Right atrium auricular region (tissue), 2 donors: ENCODE data around the gene NFXL1. TPM values are rescaled to one million over a fixed set of nuclear protein-coding genes. Genes with fewer than 3 reads are reported as not detected.

Experiments used
- DNase-seq: peaks from one replicate; pipeline ENCODE4 v3.0.0-alpha.2; 2019; ENCODE audit warnings: low spot score
- H3K27ac ChIP-seq, 2 donors: fragments of 200-600 bp; sonication (generic); 1 replicate in 1 of 2; 2 replicates in 1 of 2; pipeline ENCODE4 v1.5.1; 2016 to 2019
- H3K27me3 ChIP-seq, 2 donors: fragments of 200-600 bp; sonication (generic); one replicate each; pipeline versions ENCODE4 v1.5.1 to v1.6.0; 2017 to 2019
- H3K36me3 ChIP-seq: fragments of 200-600 bp; sonication (generic); one replicate; pipeline ENCODE4 v1.5.1; 2016
- H3K4me1 ChIP-seq, 2 donors: fragments of 200-600 bp; sonication (generic); one replicate each; pipeline versions ENCODE4 v1.5.1 to v1.6.0; 2017 to 2019
- H3K4me3 ChIP-seq, 2 donors: fragments of 200-600 bp; sonication (generic); 1 replicate in 1 of 2; 2 replicates in 1 of 2; pipeline ENCODE4 v1.5.1; 2017 to 2019; ENCODE audit warnings: mild to moderate bottlenecking in 1 of 2, moderate library complexity in 1 of 2
- H3K9me3 ChIP-seq, 2 donors: fragments of 200-600 bp; sonication (generic); one replicate each; pipeline ENCODE4 v1.5.1; 2019
- total RNA-seq, 2 donors: library from RNA; depleted of rRNA; stranded (reverse); fragments of >200 nt; gene quantifications; one replicate each; pipeline ENCODE4 v1.1.0, GENCODE V29; 2016
- TF ChIP-seq, protein P1 (sequence below), 2 donors: fragments of 200-600 bp; sonication (generic); IDR thresholded peaks; one replicate each; pipeline ENCODE4 v1.5.1; 2019; ENCODE audit warnings: antibody characterized with exemption in 2 of 2

Gene NFXL1
- total RNA-seq, 2 donors from 2014 or later = 6.2 to 8.3 TPM

DNA sequence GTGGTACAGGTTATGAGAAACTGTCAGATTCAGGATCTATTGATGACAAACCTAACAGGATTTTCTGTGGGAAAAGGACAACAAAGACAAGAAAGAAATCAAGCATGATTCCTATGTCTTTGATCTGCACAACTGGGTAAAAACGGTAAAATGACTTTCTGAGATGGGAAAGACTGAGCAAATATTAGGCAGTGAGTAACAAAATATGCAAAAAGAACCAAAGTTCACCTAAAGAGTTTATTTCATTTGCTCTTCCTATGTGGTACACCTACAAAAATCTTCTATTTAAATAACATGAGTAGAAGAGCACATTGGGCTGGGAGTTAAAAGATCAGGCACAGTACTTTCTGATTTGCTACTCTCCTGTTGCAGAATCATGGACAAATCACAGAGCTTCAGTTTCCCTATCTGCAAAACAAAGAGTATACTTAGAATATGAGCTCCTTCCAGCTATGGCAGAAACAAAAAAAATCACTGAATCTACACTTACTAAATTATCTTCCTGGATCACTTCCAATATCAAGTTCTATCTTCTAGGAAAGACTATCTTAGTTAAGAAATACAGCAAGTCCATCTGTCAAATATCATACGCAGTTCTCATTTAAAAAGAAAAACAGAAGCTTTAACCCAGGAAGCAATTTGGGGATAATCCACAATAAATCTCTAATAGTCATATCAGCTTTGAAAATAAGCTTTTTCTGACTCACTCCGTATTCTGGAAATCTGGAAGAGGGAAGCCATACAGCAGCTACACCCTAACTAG, 37.4 kb downstream of the NFXL1 start:
- DNase-seq = no peak
- Histone ChIP-seq H3K4me1 (no peaks in the 10 kb centered on the region), H3K27ac (no peak overlapping the region), H3K27me3 (no peaks in the 10 kb centered on the region), H3K9me3 (peaks cover 0 to 12% of the 10 kb centered on the region in 2 donors), H3K36me3 (peaks cover 28% of the 10 kb centered on the region), H3K4me3 (no peak overlapping the region)
- TF ChIP-seq, protein P1, sequence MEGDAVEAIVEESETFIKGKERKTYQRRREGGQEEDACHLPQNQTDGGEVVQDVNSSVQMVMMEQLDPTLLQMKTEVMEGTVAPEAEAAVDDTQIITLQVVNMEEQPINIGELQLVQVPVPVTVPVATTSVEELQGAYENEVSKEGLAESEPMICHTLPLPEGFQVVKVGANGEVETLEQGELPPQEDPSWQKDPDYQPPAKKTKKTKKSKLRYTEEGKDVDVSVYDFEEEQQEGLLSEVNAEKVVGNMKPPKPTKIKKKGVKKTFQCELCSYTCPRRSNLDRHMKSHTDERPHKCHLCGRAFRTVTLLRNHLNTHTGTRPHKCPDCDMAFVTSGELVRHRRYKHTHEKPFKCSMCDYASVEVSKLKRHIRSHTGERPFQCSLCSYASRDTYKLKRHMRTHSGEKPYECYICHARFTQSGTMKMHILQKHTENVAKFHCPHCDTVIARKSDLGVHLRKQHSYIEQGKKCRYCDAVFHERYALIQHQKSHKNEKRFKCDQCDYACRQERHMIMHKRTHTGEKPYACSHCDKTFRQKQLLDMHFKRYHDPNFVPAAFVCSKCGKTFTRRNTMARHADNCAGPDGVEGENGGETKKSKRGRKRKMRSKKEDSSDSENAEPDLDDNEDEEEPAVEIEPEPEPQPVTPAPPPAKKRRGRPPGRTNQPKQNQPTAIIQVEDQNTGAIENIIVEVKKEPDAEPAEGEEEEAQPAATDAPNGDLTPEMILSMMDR (IDR thresholded peaks at IDR 0.05) = no peak

DNA sequence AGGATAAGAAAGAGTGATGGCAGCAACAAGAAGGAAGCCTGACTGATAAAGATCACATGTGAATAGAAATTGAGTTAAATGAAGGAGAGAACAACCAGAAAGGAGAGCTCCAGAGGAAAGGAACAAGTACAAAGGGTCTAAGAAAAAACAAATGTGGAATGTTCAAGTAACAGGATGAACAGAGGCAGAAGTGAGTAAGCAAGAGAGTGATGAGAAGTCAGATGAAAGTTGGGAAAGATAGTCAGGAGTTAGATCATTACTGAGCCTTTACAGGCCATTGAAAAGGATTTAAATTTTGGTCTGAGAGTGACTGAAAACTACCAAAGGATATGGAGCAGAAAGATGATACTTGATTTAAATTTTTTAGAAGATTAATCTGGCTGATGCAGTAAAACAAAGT, 38.1 kb downstream of the NFXL1 start:
- DNase-seq = no peak

DNA sequence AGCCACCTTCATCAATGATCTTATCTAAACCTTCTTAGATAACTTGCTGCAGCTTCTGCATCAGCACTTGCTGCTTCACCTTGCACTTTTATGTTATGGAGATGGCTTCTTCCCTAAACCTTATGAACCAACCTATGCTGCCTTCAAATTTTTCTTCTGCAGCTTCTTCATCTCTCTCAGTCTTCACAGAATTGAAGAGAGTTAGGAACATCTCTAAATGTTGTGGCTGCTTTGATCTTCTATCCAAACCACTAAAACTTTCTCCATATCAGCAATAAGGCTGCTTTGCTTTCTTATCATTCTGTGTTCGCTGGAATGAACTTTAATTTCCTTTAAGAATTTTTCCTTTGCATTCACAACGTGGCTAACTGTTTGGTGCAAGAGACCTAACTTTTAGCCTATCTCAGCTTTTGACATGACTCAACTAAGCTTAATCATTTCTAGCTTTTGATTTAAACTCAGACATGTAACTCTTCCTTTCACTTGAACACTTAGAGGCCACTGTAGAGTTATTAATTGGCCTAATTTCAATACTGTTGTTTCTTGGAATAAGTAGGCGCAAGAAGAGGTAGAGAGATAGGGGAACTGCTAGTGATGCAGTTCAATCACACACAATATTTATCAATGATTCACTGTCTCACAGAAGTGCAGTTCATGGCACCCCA, 40.4 kb downstream of the NFXL1 start:
- Histone ChIP-seq H3K4me3 (no peak overlapping the region), H3K27ac (no peak overlapping the region), H3K27me3 (no peaks in the 10 kb centered on the region), H3K4me1 (no peaks in the 10 kb centered on the region), H3K36me3 (peaks cover 28% of the 10 kb centered on the region), H3K9me3 (peaks cover 0 to 12% of the 10 kb centered on the region in 2 donors)
- TF ChIP-seq, protein P1 (IDR thresholded peaks at IDR 0.05) = no peak
- no peak for DNase-seq

More for the DNA sequence above, 38.1 kb downstream of the NFXL1 start:
- no peak overlapping the region for H3K4me3 ChIP-seq
- peaks cover 0 to 12% of the 10 kb centered on the region in 2 donors for H3K9me3 ChIP-seq
- TF ChIP-seq, protein P1 (IDR thresholded peaks at IDR 0.05) = no peak
- H3K27me3 ChIP-seq = no peaks in the 10 kb centered on the region
- peaks cover 28% of the 10 kb centered on the region for H3K36me3 ChIP-seq
- no peak overlapping the region for H3K27ac ChIP-seq
- no peaks in the 10 kb centered on the region for H3K4me1 ChIP-seq

DNA sequence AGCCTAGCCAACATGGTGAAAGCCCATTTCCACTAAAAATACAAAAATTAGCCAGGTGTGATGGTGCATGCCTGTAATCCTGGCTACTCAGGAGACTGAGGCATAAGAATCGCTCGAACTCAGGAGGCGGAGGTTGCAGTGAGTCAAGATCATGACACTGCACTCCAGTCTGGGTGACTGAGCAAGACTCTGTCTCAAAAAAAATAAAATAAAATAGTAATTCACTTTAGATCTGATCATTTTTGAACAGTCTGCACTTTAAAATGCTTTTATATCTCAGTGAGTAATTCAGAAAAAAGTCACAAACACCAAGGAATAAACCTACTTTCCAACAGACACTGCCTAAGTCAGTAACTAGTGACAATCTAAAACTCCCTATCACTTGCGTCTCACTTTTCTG, 50.9 kb downstream of the NFXL1 start:
- H3K27ac ChIP-seq = peak overlapping the region in 1 of 2 donors; percentile 12
- H3K36me3 ChIP-seq = peaks cover 10% of the 10 kb centered on the region
- H3K4me1 ChIP-seq = no peaks in the 10 kb centered on the region
- H3K27me3 ChIP-seq = no peaks in the 10 kb centered on the region
- TF ChIP-seq, protein P1 (IDR thresholded peaks at IDR 0.05) = no peak
- DNase-seq = no peak
- no peaks in the 10 kb centered on the region for H3K9me3 ChIP-seq
- no peak overlapping the region for H3K4me3 ChIP-seq

DNA sequence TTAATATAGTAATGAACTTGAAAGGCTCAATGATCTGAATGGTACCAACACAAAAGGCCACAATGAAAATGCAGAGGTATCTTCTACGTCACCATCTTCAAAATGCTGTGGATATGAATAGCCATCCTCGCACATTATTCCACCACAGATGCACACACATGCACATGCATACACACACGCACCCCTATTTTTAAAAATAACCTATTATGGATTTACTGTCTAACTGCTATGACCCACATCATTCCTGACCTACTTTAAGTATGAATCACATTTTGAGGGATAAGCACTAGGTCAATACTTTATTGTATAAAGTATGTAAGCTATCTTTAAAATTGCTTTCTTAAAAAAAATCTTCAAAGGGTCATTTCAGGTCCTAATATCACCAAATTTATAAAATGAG, 52.1 kb downstream of the NFXL1 start:
- peak overlapping the region in 1 of 2 donors; percentile 35 for H3K27ac ChIP-seq
- H3K36me3 ChIP-seq = peaks cover 6% of the 10 kb centered on the region
- DNase-seq = no peak
- H3K9me3 ChIP-seq = no peaks in the 10 kb centered on the region
- no peaks in the 10 kb centered on the region for H3K4me1 ChIP-seq
- no peak overlapping the region for H3K4me3 ChIP-seq
- no peaks in the 10 kb centered on the region for H3K27me3 ChIP-seq
- TF ChIP-seq, protein P1 (IDR thresholded peaks at IDR 0.05) = no peak
